Measurements from ENCODE around the gene HARS1.

Gene HARS1

DNA sequence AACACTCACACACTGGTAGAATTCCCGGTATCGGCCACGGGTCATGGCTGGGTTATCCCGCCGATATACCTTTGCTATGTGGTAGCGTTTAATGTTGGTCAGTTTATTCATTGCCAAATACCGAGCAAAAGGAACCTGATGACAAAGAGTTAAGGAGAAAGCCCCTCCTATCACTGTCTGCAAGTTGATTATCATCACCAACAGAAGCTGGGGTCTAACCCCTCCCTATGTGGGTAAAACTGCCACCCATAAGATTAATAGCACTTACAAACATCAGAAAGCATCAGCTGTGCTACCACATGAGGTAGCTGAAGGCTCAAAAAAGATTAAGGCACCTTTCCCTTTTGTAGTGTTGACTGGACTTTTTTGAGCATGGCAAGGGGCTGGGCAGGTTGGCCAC lies 12.2 kb downstream of the HARS1 start:
- Histone ChIP-seq H3K4me3 (ENCODE audit: low read depth in 1 of 2, low read length in 2 of 2) (no peak overlapping the region), H3K9me3 (ENCODE audit: insufficient read depth, low read length, severe bottlenecking) (no peaks in the 10 kb centered on the region), H3K27ac (ENCODE audit: low read length) (no peak overlapping the region), H3K4me2 (ENCODE audit: insufficient read depth, low read length) (no peak overlapping the region), H3K79me2 (ENCODE audit: insufficient read depth, low read length) (no peaks in the 10 kb centered on the region), H4K20me1 (ENCODE audit: insufficient read depth, low read length) (no peaks in the 10 kb centered on the region), H3K36me3 (ENCODE audit: insufficient read depth, low read length) (peaks cover 76% of the 10 kb centered on the region), H3K4me1 (ENCODE audit: insufficient read depth, low read length) (no peaks in the 10 kb centered on the region), H2AFZ (ENCODE audit: low read depth, low read length) (no peak overlapping the region), H3K27me3 (ENCODE audit: insufficient read depth, low read length, poor library complexity) (no peaks in the 10 kb centered on the region), H3K9ac (ENCODE audit: low read depth, low read length) (no peak overlapping the region)
- ATAC-seq (ENCODE audit: insufficient read depth, low read depth) (no peak), DNase-seq (no peak)
- TF ChIP-seq, protein P1, sequence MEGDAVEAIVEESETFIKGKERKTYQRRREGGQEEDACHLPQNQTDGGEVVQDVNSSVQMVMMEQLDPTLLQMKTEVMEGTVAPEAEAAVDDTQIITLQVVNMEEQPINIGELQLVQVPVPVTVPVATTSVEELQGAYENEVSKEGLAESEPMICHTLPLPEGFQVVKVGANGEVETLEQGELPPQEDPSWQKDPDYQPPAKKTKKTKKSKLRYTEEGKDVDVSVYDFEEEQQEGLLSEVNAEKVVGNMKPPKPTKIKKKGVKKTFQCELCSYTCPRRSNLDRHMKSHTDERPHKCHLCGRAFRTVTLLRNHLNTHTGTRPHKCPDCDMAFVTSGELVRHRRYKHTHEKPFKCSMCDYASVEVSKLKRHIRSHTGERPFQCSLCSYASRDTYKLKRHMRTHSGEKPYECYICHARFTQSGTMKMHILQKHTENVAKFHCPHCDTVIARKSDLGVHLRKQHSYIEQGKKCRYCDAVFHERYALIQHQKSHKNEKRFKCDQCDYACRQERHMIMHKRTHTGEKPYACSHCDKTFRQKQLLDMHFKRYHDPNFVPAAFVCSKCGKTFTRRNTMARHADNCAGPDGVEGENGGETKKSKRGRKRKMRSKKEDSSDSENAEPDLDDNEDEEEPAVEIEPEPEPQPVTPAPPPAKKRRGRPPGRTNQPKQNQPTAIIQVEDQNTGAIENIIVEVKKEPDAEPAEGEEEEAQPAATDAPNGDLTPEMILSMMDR (IDR thresholded peaks at IDR 0.05; ENCODE audit: borderline replicate concordance, extremely low read depth, low read length, poor library complexity, severe bottlenecking) = no peak
- TF ChIP-seq EZH2 (IDR thresholded peaks at IDR 0.05; ENCODE audit: borderline replicate concordance, low read depth, low read length, severe bottlenecking) = no peak

DNA sequence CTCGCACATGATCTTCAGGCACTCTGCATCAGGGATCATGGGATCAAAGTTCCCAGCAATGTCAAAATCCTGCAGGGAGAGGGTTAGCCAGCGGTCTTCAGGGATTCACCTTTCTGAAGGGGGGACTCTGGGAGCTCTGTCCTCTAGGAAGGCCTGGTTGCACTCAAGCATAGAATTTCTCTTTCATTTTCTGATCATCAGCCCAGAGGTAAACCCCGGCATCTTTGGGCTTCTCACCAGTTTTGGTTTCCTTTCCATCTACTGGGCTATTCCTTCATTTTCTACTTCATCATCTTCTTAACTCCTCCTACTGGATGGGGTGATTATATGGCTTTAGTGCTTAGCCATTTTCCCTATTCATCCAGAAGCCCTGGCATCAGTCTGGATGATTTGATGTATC lies 13.2 kb downstream of the HARS1 start:
- H3K27ac ChIP-seq (ENCODE audit: low read length) = no peak overlapping the region
- no peaks in the 10 kb centered on the region for H3K4me1 ChIP-seq (ENCODE audit: insufficient read depth, low read length)
- TF ChIP-seq EZH2 (IDR thresholded peaks at IDR 0.05; ENCODE audit: borderline replicate concordance, low read depth, low read length, severe bottlenecking) = no peak
- TF ChIP-seq, protein P1 (IDR thresholded peaks at IDR 0.05; ENCODE audit: borderline replicate concordance, extremely low read depth, low read length, poor library complexity, severe bottlenecking) = no peak
- H3K9ac ChIP-seq (ENCODE audit: low read depth, low read length) = no peak overlapping the region
- no peak overlapping the region for H3K4me3 ChIP-seq (ENCODE audit: low read depth in 1 of 2, low read length in 2 of 2)
- no peak overlapping the region for H2AFZ ChIP-seq (ENCODE audit: low read depth, low read length)
- H3K9me3 ChIP-seq (ENCODE audit: insufficient read depth, low read length, severe bottlenecking) = no peaks in the 10 kb centered on the region
- H3K36me3 ChIP-seq (ENCODE audit: insufficient read depth, low read length) = peaks cover 79% of the 10 kb centered on the region
- DNase-seq (no peak), ATAC-seq (ENCODE audit: insufficient read depth, low read depth) (no peak)
- H3K79me2 ChIP-seq (ENCODE audit: insufficient read depth, low read length) = no peaks in the 10 kb centered on the region
- H3K27me3 ChIP-seq (ENCODE audit: insufficient read depth, low read length, poor library complexity) = no peaks in the 10 kb centered on the region
- no peaks in the 10 kb centered on the region for H4K20me1 ChIP-seq (ENCODE audit: insufficient read depth, low read length)
- H3K4me2 ChIP-seq (ENCODE audit: insufficient read depth, low read length) = no peak overlapping the region

DNA sequence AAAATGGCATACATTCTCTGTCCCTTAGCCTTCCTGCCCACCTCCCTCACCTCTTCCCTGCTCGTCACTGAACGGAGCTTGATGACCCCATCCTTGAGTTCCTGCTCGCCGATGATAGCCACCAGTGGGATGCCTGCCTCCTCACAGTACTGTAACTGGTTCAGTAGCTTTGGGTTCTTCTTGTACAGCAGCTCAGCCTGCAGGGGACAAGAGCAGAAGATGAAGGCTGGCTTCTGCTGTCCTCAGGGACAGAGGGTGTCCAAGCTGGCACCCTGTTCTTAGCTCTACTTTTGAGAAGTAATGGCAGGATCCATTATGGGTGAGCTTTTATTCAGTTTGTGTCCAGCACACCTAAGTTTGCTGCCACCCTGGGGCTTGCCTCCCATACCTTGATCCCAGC lies 16.5 kb downstream of the HARS1 start:
- DNase-seq (no peak), ATAC-seq (ENCODE audit: insufficient read depth, low read depth) (no peak)
- Histone ChIP-seq H2AFZ (ENCODE audit: low read depth, low read length) (no peak overlapping the region), H3K79me2 (ENCODE audit: insufficient read depth, low read length) (no peaks in the 10 kb centered on the region), H4K20me1 (ENCODE audit: insufficient read depth, low read length) (0 out of 2 replicates have a peak, but pooled peaks cover 4% of the 10 kb centered on the region), H3K9ac (ENCODE audit: low read depth, low read length) (no peak overlapping the region), H3K9me3 (ENCODE audit: insufficient read depth, low read length, severe bottlenecking) (no peaks in the 10 kb centered on the region), H3K4me1 (ENCODE audit: insufficient read depth, low read length) (no peaks in the 10 kb centered on the region), H3K4me3 (ENCODE audit: low read depth in 1 of 2, low read length in 2 of 2) (no peak overlapping the region), H3K27ac (ENCODE audit: low read length) (no peak overlapping the region), H3K27me3 (ENCODE audit: insufficient read depth, low read length, poor library complexity) (no peaks in the 10 kb centered on the region), H3K4me2 (ENCODE audit: insufficient read depth, low read length) (no peak overlapping the region), H3K36me3 (ENCODE audit: insufficient read depth, low read length) (peaks cover 88% of the 10 kb centered on the region)
- TF ChIP-seq, protein P1 (IDR thresholded peaks at IDR 0.05; ENCODE audit: borderline replicate concordance, extremely low read depth, low read length, poor library complexity, severe bottlenecking) = no peak
- TF ChIP-seq EZH2 (IDR thresholded peaks at IDR 0.05; ENCODE audit: borderline replicate concordance, low read depth, low read length, severe bottlenecking) = no peak

DNA sequence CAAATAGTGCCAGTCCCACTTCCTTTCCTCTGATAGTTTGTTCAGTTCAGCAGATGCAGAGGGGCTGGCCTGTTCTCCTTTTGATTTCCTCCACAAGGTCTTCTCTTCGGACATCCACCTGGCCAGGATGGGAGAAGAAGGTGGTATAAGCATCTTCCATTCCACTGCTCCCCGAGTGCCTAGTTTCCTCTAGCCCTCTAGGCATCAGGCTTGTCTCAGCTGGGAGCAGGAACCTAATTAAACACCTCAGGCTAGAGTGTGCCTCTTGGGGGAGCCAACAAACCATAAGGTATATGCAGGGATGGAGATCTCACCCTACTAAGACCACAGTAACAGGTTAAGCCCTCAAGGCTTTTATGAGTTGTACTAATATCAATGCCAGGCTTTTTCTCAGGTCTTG lies 17.0 kb downstream of the HARS1 start:
- no peak overlapping the region for H3K4me2 ChIP-seq (ENCODE audit: insufficient read depth, low read length)
- H2AFZ ChIP-seq (ENCODE audit: low read depth, low read length) = no peak overlapping the region
- no peak overlapping the region for H3K27ac ChIP-seq (ENCODE audit: low read length)
- H3K9ac ChIP-seq (ENCODE audit: low read depth, low read length) = no peak overlapping the region
- no peak for TF ChIP-seq EZH2 (IDR thresholded peaks at IDR 0.05; ENCODE audit: borderline replicate concordance, low read depth, low read length, severe bottlenecking)
- TF ChIP-seq, protein P1 (IDR thresholded peaks at IDR 0.05; ENCODE audit: borderline replicate concordance, extremely low read depth, low read length, poor library complexity, severe bottlenecking) = no peak
- H3K27me3 ChIP-seq (ENCODE audit: insufficient read depth, low read length, poor library complexity) = no peaks in the 10 kb centered on the region
- DNase-seq (no peak), ATAC-seq (ENCODE audit: insufficient read depth, low read depth) (no peak)
- no peak overlapping the region for H3K4me3 ChIP-seq (ENCODE audit: low read depth in 1 of 2, low read length in 2 of 2)
- H3K9me3 ChIP-seq (ENCODE audit: insufficient read depth, low read length, severe bottlenecking) = no peaks in the 10 kb centered on the region
- H3K4me1 ChIP-seq (ENCODE audit: insufficient read depth, low read length) = no peaks in the 10 kb centered on the region
- peaks cover 88% of the 10 kb centered on the region for H3K36me3 ChIP-seq (ENCODE audit: insufficient read depth, low read length)
- H4K20me1 ChIP-seq (ENCODE audit: insufficient read depth, low read length) = 0 out of 2 replicates have a peak, but pooled peaks cover 4% of the 10 kb centered on the region
- H3K79me2 ChIP-seq (ENCODE audit: insufficient read depth, low read length) = no peaks in the 10 kb centered on the region

All from DND-41 (cell line).